ENCODE data around the gene NT5DC4.
"Not testable (repeated sequence)": the region's sequence is repeated elsewhere in the genome, so short reads cannot be mapped to it uniquely, and the experiment has no call there.

Gene NT5DC4

DNA sequence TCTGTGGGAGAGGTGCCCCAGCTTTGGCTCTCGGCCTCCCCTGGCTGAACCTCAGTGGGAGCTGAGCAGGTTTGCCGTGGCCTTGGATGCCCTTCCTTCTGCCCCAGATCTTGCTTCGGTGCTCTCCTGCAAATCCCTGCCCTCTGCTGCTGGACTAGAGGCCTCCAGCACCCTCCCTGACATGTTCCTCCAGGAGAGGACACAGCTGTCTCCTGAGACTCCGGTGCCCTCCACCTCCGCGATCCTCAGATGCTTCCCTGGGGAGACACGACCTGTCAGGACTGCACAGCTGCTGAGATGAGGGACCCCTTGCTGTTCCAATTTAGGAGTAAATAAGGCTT lies 7.3 kb upstream of the NT5DC4 start:
- WGBS (ENCODE audit: insufficient coverage) = 80% methylated on average over 7 of the region's 7 CpGs
- peaks cover 11 to 35% (median 25%) of the 10 kb centered on the region in 4 experiments for H3K4me1 ChIP-seq (ENCODE audit: control extremely low read depth in 1 of 4, control insufficient read depth in 4 of 4, insufficient read depth in 4 of 4, low read length in 3 of 4)
- no peaks in the 10 kb centered on the region for H3K27me3 ChIP-seq (replicated peaks in 2 of 5; ENCODE audit: control insufficient read depth in 4 of 5, insufficient read depth in 5 of 5, low read length in 4 of 5)
- H3K4me3 ChIP-seq (ENCODE audit: control insufficient read depth in 1 of 7, extremely low read depth in 1 of 7, insufficient read depth in 4 of 7, low read depth in 2 of 7, low read length in 6 of 7) = no peak overlapping the region
- H3K36me3 ChIP-seq (ENCODE audit: control insufficient read depth in 4 of 4, insufficient read depth in 4 of 4, low read length in 3 of 4) = peaks cover 0 to 3% (median 0%) of the 10 kb centered on the region in 4 experiments
- H3K27ac ChIP-seq (ENCODE audit: insufficient read depth in 1 of 2, low read depth in 1 of 2, low read length in 2 of 2, poor library complexity in 1 of 2, severe bottlenecking in 2 of 2) = no peak overlapping the region
- no peaks in the 10 kb centered on the region for H3K9me3 ChIP-seq (ENCODE audit: control extremely low read depth in 1 of 5, control insufficient read depth in 4 of 5, insufficient read depth in 2 of 5, low read depth in 1 of 5, low read length in 4 of 5)
- CTCF ChIA-PET = interaction anchor here (0.9 to 3.1 kb wide), 5 partner anchors 11 to 114 kb away, joined by 3 to 17 read pairs (median 3); no protein-coding TSS in a partner anchor
- no peak for DNase-seq
- POLR2A ChIA-PET = no interaction called here

GRCh38 chr2:112713926-112714325 lies 6.9 kb upstream of the NT5DC4 start:
- no peaks in the 10 kb centered on the region for H3K9me3 ChIP-seq (ENCODE audit: control extremely low read depth in 1 of 5, control insufficient read depth in 4 of 5, insufficient read depth in 2 of 5, low read depth in 1 of 5, low read length in 4 of 5)
- no peak for DNase-seq
- no peak overlapping the region for H3K27ac ChIP-seq (ENCODE audit: insufficient read depth in 1 of 2, low read depth in 1 of 2, low read length in 2 of 2, poor library complexity in 1 of 2, severe bottlenecking in 2 of 2)
- no peaks in the 10 kb centered on the region for H3K27me3 ChIP-seq (replicated peaks in 2 of 5; ENCODE audit: control insufficient read depth in 4 of 5, insufficient read depth in 5 of 5, low read length in 4 of 5)
- CTCF ChIA-PET = interaction anchor here (0.9 to 3.1 kb wide), 5 partner anchors 11 to 114 kb away, joined by 3 to 17 read pairs (median 3); no protein-coding TSS in a partner anchor
- 93% methylated on average over 3 of the region's 7 CpGs for WGBS (ENCODE audit: insufficient coverage)
- POLR2A ChIA-PET = no interaction called here
- H3K4me1 ChIP-seq (ENCODE audit: control extremely low read depth in 1 of 4, control insufficient read depth in 4 of 4, insufficient read depth in 4 of 4, low read length in 3 of 4) = peaks cover 8 to 31% (median 22%) of the 10 kb centered on the region in 4 experiments
- H3K4me3 ChIP-seq (ENCODE audit: control insufficient read depth in 1 of 7, extremely low read depth in 1 of 7, insufficient read depth in 4 of 7, low read depth in 2 of 7, low read length in 6 of 7) = no peak overlapping the region
- H3K36me3 ChIP-seq (ENCODE audit: control insufficient read depth in 4 of 4, insufficient read depth in 4 of 4, low read length in 3 of 4) = peaks cover 0 to 3% (median 0%) of the 10 kb centered on the region in 4 experiments

- CTCF ChIA-PET = interaction anchor here (1.3 to 2.0 kb wide), 4 partner anchors 10 to 69 kb away, joined by 3 to 15 read pairs (median 5); partner anchors contain the start of gene SLC20A1
- peaks cover 0 to 3% (median 0%) of the 10 kb centered on the region in 4 experiments for H3K36me3 ChIP-seq (ENCODE audit: control insufficient read depth in 4 of 4, insufficient read depth in 4 of 4, low read length in 3 of 4)
- H3K9me3 ChIP-seq (ENCODE audit: control extremely low read depth in 1 of 5, control insufficient read depth in 4 of 5, insufficient read depth in 2 of 5, low read depth in 1 of 5, low read length in 4 of 5) = no peaks in the 10 kb centered on the region
- no peak for DNase-seq
- H3K27me3 ChIP-seq (replicated peaks in 2 of 5; ENCODE audit: control insufficient read depth in 4 of 5, insufficient read depth in 5 of 5, low read length in 4 of 5) = no peaks in the 10 kb centered on the region
- POLR2A ChIA-PET = no interaction called here
- no peak overlapping the region for H3K4me3 ChIP-seq (ENCODE audit: control insufficient read depth in 1 of 7, extremely low read depth in 1 of 7, insufficient read depth in 4 of 7, low read depth in 2 of 7, low read length in 6 of 7)
- no peak overlapping the region for H3K27ac ChIP-seq (ENCODE audit: insufficient read depth in 1 of 2, low read depth in 1 of 2, low read length in 2 of 2, poor library complexity in 1 of 2, severe bottlenecking in 2 of 2)
- peaks cover 4 to 27% (median 19%) of the 10 kb centered on the region in 4 experiments for H3K4me1 ChIP-seq (ENCODE audit: control extremely low read depth in 1 of 4, control insufficient read depth in 4 of 4, insufficient read depth in 4 of 4, low read length in 3 of 4)
- WGBS (ENCODE audit: insufficient coverage) = 100% methylated on average over 4 of the region's 4 CpGs
These were observed 6.5 kb upstream of the NT5DC4 start for GRCh38 chr2:112714331-112714730.

DNA sequence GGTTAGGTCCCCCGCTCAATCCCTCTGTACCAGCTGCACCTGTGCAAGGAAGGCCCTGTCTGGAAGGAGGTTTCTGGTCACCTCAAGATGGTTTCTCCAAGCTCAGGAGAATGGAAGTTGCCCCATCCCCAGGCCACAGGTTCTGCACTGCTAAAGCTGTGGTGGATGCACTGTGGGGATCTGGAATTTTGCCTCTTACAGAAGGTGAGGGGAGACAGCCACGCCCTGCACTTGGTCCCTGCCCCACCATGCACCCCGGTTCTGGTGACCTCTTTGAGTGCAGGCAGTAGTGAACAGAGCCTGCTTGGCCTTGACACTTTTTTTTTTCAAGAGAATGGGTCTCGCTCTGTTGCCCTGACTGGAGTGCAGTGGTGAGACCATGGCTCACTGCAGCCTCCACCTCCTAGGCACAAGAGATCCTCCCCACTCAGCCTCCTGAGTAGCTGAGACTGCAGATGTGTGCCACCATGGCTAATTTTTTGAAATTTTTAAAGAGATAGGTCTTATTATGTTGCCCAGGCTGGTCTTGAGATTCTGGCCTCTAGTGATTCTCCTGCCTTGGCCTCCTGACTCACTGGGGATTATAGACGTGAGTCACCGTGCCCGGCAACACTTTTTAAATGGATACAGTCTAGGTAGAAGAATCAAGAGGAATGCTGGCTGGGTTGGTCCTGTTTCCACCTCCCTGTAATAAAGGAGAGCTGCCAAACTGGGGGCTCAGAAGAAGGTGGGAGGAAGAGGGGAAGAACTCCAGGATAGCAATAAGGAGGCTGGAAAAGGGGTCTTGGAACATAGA lies 5.8 kb upstream of the NT5DC4 start:
- H3K9me3 ChIP-seq (ENCODE audit: control extremely low read depth in 1 of 5, control insufficient read depth in 4 of 5, insufficient read depth in 2 of 5, low read depth in 1 of 5, low read length in 4 of 5) = no peaks in the 10 kb centered on the region
- POLR2A ChIA-PET = interaction anchor here (0.6 kb wide), 1 partner anchor 654 kb away, joined by 8 read pairs; no protein-coding TSS in a partner anchor
- H3K36me3 ChIP-seq (ENCODE audit: control insufficient read depth in 4 of 4, insufficient read depth in 4 of 4, low read length in 3 of 4) = peaks cover 0 to 3% (median 0%) of the 10 kb centered on the region in 4 experiments
- H3K4me1 ChIP-seq (ENCODE audit: control extremely low read depth in 1 of 4, control insufficient read depth in 4 of 4, insufficient read depth in 4 of 4, low read length in 3 of 4) = peaks cover 2 to 22% (median 14%) of the 10 kb centered on the region in 4 experiments
- 96% methylated on average over 7 of the region's 7 CpGs for whole genome bisulfite sequencing (ENCODE audit: insufficient coverage)
- H3K4me3 ChIP-seq (ENCODE audit: control insufficient read depth in 1 of 7, extremely low read depth in 1 of 7, insufficient read depth in 4 of 7, low read depth in 2 of 7, low read length in 6 of 7) = no peak overlapping the region
- H3K27me3 ChIP-seq (replicated peaks in 2 of 5; ENCODE audit: control insufficient read depth in 4 of 5, insufficient read depth in 5 of 5, low read length in 4 of 5) = no peaks in the 10 kb centered on the region
- H3K27ac ChIP-seq (ENCODE audit: insufficient read depth in 1 of 2, low read depth in 1 of 2, low read length in 2 of 2, poor library complexity in 1 of 2, severe bottlenecking in 2 of 2) = no peak overlapping the region
- DNase-seq = no peak
- CTCF ChIA-PET = interaction anchor here (1.0 to 2.0 kb wide), 4 partner anchors 10 to 70 kb away, joined by 3 to 15 read pairs (median 5); partner anchors contain the start of gene SLC20A1

- CTCF ChIA-PET = interaction anchor here (2.0 kb wide), 2 partner anchors 8 to 71 kb away, joined by 6 to 15 read pairs; partner anchors contain the start of gene SLC20A1
- not testable (repeated sequence) for H3K9me3 ChIP-seq (ENCODE audit: control extremely low read depth in 1 of 5, control insufficient read depth in 4 of 5, insufficient read depth in 2 of 5, low read depth in 1 of 5, low read length in 4 of 5); DNase-seq; H3K27me3 ChIP-seq (replicated peaks in 2 of 5; ENCODE audit: control insufficient read depth in 4 of 5, insufficient read depth in 5 of 5, low read length in 4 of 5); H3K36me3 ChIP-seq (ENCODE audit: control insufficient read depth in 4 of 4, insufficient read depth in 4 of 4, low read length in 3 of 4); H3K4me3 ChIP-seq (ENCODE audit: control insufficient read depth in 1 of 7, extremely low read depth in 1 of 7, insufficient read depth in 4 of 7, low read depth in 2 of 7, low read length in 6 of 7); H3K27ac ChIP-seq (ENCODE audit: insufficient read depth in 1 of 2, low read depth in 1 of 2, low read length in 2 of 2, poor library complexity in 1 of 2, severe bottlenecking in 2 of 2)
- WGBS (ENCODE audit: insufficient coverage) = no CpG with 5 or more reads among the region's 1 CpG
- peaks cover 0 to 23% (median 9%) of the 10 kb centered on the region in 4 experiments for H3K4me1 ChIP-seq (ENCODE audit: control extremely low read depth in 1 of 4, control insufficient read depth in 4 of 4, insufficient read depth in 4 of 4, low read length in 3 of 4)
- POLR2A ChIA-PET = interaction anchor here (0.6 kb wide), 1 partner anchor 655 kb away, joined by 8 read pairs; no protein-coding TSS in a partner anchor
These were observed 4.7 kb upstream of the NT5DC4 start for GRCh38 chr2:112716094-112716493.

GRCh38 chr2:112716826-112717352 lies 3.9 kb upstream of the NT5DC4 start:
- DNase-seq; H3K36me3 ChIP-seq (ENCODE audit: control insufficient read depth in 4 of 4, insufficient read depth in 4 of 4, low read length in 3 of 4); H3K9me3 ChIP-seq (ENCODE audit: control extremely low read depth in 1 of 5, control insufficient read depth in 4 of 5, insufficient read depth in 2 of 5, low read depth in 1 of 5, low read length in 4 of 5); H3K4me3 ChIP-seq (ENCODE audit: control insufficient read depth in 1 of 7, extremely low read depth in 1 of 7, insufficient read depth in 4 of 7, low read depth in 2 of 7, low read length in 6 of 7); POLR2A ChIA-PET; H3K27ac ChIP-seq (ENCODE audit: insufficient read depth in 1 of 2, low read depth in 1 of 2, low read length in 2 of 2, poor library complexity in 1 of 2, severe bottlenecking in 2 of 2); H3K27me3 ChIP-seq (replicated peaks in 2 of 5; ENCODE audit: control insufficient read depth in 4 of 5, insufficient read depth in 5 of 5, low read length in 4 of 5): not testable (repeated sequence)
- H3K4me1 ChIP-seq (ENCODE audit: control extremely low read depth in 1 of 4, control insufficient read depth in 4 of 4, insufficient read depth in 4 of 4, low read length in 3 of 4) = peaks cover 0 to 22% (median 8%) of the 10 kb centered on the region in 4 experiments
- CTCF ChIA-PET = interaction anchor here (1.0 kb wide), 1 partner anchor 10 kb away, joined by 3 read pairs; no protein-coding TSS in a partner anchor
- WGBS (ENCODE audit: insufficient coverage) = no CpG with 5 or more reads among the region's 5 CpGs
